Nephron (organoid): Measurements from ENCODE around the gene SP140.
"Not testable (repeated sequence)": the region's sequence is repeated elsewhere in the genome, so short reads cannot be mapped to it uniquely, and the experiment has no call there.

Source experiments
- H3K27ac Mint-ChIP-seq, 3 experiments: 2 replicates each; pipeline ENCODE4 v1.8.0; 2020; ENCODE audit warnings: mixed read lengths in 3 of 3, mild to moderate bottlenecking in 2 of 3, moderate library complexity in 1 of 3
- H3K27me3 Mint-ChIP-seq: 2 replicates; pipeline ENCODE4 v1.8.0; 2021; ENCODE audit warnings: low read depth, mild to moderate bottlenecking, moderate library complexity, mixed read lengths
- H3K36me3 Mint-ChIP-seq: 2 replicates; pipeline ENCODE4 v1.8.0; 2020; ENCODE audit warnings: low read depth, mixed read lengths
- H3K4me1 Mint-ChIP-seq: 2 replicates; pipeline ENCODE4 v1.8.0; 2020; ENCODE audit warnings: mixed read lengths
- H3K4me3 Mint-ChIP-seq, 3 experiments: 2 replicates each; pipeline ENCODE4 v1.8.0; 2020; ENCODE audit warnings: mild to moderate bottlenecking in 3 of 3, mixed read lengths in 3 of 3, moderate library complexity in 2 of 3
- H3K9me3 Mint-ChIP-seq: 2 replicates; pipeline ENCODE4 v1.8.0; 2020; ENCODE audit warnings: mixed read lengths
- TF ChIP-seq, protein P1 (sequence below), 3 experiments: fragments of 200-600 bp; sonication (generic); IDR thresholded peaks; one replicate each; pipeline ENCODE4 v1.5.0; 2021; ENCODE audit warnings: antibody characterized with exemption in 3 of 3; ENCODE audit not compliant: unreplicated experiment in 3 of 3

The SP140 gene

DNA sequence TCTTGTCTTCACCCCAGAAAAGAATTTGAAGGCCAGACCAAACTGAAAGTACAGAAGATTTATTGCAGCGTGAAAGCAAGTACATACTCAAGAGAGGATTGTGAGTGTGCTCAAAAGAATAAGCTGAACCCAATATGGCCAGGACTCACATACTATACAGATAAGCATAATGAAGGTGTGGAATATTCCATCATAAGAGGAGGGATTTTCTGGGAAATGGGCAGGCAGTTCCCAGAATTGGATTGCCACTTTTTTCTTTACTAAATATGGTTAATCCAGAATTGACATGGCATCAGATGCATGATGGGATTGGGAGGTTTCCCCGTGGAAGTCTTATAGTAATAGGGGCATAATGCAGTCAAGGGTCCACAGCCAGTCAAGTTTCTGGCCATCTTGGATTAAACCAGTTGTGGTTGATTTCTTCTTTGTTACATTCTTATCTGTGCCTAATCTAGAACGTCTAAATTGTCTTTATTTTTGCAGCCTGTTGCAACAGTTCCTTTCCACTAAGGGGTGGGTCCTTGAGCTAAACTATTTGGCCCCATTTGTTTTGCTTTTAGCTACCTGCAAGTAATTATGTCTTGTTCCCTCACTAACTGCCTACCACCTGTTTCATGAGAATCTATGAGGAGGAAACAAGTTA is 110.4 kb downstream of the SP140 start:
- H3K4me3 Mint-ChIP-seq: no peak overlapping the region
- TF ChIP-seq, protein P1, sequence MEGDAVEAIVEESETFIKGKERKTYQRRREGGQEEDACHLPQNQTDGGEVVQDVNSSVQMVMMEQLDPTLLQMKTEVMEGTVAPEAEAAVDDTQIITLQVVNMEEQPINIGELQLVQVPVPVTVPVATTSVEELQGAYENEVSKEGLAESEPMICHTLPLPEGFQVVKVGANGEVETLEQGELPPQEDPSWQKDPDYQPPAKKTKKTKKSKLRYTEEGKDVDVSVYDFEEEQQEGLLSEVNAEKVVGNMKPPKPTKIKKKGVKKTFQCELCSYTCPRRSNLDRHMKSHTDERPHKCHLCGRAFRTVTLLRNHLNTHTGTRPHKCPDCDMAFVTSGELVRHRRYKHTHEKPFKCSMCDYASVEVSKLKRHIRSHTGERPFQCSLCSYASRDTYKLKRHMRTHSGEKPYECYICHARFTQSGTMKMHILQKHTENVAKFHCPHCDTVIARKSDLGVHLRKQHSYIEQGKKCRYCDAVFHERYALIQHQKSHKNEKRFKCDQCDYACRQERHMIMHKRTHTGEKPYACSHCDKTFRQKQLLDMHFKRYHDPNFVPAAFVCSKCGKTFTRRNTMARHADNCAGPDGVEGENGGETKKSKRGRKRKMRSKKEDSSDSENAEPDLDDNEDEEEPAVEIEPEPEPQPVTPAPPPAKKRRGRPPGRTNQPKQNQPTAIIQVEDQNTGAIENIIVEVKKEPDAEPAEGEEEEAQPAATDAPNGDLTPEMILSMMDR (IDR thresholded peaks at IDR 0.05; ENCODE audit: unreplicated experiment in 3 of 3): no peak
- no peak overlapping the region for H3K27ac Mint-ChIP-seq
- no peaks in the 10 kb centered on the region for H3K9me3 Mint-ChIP-seq
- no peaks in the 10 kb centered on the region for H3K36me3 Mint-ChIP-seq
- no peaks in the 10 kb centered on the region for H3K27me3 Mint-ChIP-seq
- H3K4me1 Mint-ChIP-seq: no peaks in the 10 kb centered on the region

DNA sequence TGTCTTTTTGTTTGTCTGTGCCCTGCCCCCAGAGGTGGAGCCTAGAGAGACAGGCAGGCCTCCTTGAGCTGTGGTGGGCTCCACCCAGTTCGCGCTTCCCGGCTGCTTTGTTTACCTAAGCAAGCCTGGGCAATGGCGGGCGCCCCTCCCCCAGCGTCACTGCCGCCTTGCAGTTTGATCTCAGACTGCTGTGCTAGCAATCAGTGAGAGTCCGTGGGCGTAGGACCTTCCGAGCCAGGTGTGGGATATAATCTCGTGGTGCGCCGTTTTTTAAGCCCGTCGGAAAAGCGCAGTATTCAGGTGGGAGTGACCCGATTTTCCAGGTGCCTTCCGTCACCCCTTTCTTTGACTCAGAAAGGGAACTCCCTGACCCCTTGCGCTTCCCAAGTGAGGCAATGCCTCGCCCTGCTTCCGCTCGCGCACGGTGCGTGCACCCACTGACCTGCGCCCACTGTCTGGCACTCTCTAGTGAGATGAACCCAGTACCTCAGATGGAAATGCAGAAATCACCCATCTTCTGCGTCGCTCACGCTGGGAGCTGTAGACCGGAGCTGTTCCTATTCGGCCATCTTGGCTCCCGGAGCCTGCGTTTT is 116.5 kb downstream of the SP140 start:
- H3K27me3 Mint-ChIP-seq, H3K36me3 Mint-ChIP-seq, H3K4me1 Mint-ChIP-seq, H3K4me3 Mint-ChIP-seq, H3K27ac Mint-ChIP-seq: not testable (repeated sequence)
- peaks cover 33% of the 10 kb centered on the region for H3K9me3 Mint-ChIP-seq

DNA sequence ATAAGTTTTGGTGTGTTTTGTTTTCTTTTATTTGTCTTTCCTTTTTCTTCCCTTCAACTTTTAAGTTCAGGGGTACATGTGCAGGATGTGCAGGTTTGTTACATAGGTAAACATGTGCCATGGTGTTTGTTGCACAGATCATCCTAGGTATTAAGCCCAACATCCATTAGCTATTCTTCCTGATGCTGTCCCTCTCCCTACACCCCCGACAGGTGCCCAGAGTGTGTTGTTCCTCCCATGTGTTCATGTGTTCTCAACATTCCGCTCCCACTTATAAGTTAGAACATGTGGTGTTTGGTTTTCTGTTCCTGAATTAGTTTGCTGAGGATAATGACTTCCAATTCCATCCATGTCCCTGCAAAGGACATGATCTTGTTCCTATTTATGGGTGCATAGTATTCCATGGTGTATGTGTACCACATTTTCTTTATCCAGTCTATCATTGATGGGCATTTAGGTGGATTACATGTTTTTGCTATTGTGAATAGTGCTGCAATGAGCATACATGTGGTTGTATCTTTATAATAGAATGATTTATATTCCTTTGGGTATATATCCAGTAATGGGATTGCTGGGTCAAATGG is 117.6 kb downstream of the SP140 start:
- H3K4me3 Mint-ChIP-seq, H3K36me3 Mint-ChIP-seq, H3K27me3 Mint-ChIP-seq, H3K4me1 Mint-ChIP-seq, H3K27ac Mint-ChIP-seq: not testable (repeated sequence)
- H3K9me3 Mint-ChIP-seq: peaks cover 33% of the 10 kb centered on the region

DNA sequence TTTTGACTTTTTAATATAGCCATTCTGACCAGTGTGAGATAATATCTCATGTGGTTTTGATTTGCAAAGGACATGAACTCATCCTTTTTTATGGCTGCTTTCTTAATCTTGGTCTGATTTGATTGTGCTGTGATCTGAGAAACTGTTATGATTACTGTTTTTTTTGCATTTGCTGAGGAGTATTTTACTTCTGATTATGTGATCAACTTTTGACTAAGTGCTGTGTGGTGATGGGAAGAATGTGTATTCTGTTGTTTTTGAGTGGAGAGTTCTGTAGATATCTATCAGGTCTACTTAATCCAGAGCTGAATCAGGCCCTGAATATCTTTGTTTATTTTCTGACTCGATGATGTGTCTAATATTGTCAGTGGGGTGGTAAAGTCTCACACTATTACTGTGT is 118.2 kb downstream of the SP140 start:
- H3K9me3 Mint-ChIP-seq: peaks cover 36% of the 10 kb centered on the region
- H3K4me1 Mint-ChIP-seq: no peaks in the 10 kb centered on the region
- H3K27ac Mint-ChIP-seq: no peak overlapping the region
- no peaks in the 10 kb centered on the region for H3K36me3 Mint-ChIP-seq
- H3K27me3 Mint-ChIP-seq: no peaks in the 10 kb centered on the region
- no peak overlapping the region for H3K4me3 Mint-ChIP-seq
- TF ChIP-seq, protein P1 (IDR thresholded peaks at IDR 0.05; ENCODE audit: unreplicated experiment in 3 of 3): no peak

DNA sequence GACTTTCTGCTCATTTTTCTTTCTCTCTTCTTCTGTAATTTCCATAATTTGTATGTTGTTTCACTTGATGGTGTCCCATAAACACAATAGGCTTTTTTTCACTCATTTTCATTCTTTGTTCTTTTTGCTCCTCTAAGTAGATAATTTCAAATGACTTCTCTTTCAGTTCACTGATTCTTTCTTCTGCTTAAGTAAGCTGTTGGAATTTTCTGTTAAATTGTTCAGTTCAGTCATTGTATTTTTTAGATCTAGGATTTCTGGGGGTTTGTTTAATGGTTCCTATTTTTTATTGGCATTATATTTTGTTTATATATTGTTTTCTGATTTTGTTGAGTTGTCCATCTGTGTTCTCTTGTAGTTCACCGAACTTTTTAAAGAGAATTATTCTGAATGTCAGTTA is 120.9 kb downstream of the SP140 start:
- Mint-ChIP-seq H3K9me3 (peaks cover 36% of the 10 kb centered on the region), H3K4me1 (no peaks in the 10 kb centered on the region), H3K4me3 (no peak overlapping the region), H3K36me3 (no peaks in the 10 kb centered on the region), H3K27me3 (no peaks in the 10 kb centered on the region), H3K27ac (no peak overlapping the region)
- TF ChIP-seq, protein P1 (IDR thresholded peaks at IDR 0.05; ENCODE audit: unreplicated experiment in 3 of 3): no peak

DNA sequence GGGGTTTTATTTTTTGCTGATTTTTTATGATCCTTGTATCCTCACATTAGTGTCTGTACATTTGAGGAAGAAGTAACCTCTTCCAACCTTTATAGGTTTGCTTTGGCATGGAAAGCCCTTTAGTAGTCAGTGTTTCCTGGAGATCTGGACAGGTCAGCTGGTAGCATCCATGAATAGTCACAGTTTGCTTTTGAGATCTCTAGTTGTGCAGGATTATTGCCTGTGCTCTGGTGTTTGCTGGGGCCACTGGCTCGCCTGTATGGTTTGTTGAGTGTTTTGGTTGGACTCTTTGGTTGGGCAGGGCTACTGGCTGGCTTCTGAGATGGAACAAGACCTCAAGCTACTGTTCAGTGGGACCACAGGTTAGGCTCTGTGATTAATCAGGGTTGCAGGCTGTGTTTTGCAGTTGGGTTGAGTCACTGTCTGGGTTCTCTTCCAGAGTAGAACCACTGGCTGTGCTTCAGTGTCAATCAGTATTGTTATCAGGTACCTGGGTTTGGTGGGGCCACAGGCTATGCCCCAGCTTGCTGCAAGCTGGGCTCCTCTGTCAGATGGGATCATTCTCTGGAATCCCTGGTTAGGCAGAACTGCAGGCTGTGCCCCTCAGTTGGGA is 121.5 kb downstream of the SP140 start:
- H3K27ac Mint-ChIP-seq: no peak overlapping the region
- H3K27me3 Mint-ChIP-seq: no peaks in the 10 kb centered on the region
- peaks cover 36% of the 10 kb centered on the region for H3K9me3 Mint-ChIP-seq
- H3K4me3 Mint-ChIP-seq: no peak overlapping the region
- no peaks in the 10 kb centered on the region for H3K4me1 Mint-ChIP-seq
- no peaks in the 10 kb centered on the region for H3K36me3 Mint-ChIP-seq
- TF ChIP-seq, protein P1 (IDR thresholded peaks at IDR 0.05; ENCODE audit: unreplicated experiment in 3 of 3): no peak
